ENCODE results near the gene PCDHA4.

The PCDHA4 gene

DNA sequence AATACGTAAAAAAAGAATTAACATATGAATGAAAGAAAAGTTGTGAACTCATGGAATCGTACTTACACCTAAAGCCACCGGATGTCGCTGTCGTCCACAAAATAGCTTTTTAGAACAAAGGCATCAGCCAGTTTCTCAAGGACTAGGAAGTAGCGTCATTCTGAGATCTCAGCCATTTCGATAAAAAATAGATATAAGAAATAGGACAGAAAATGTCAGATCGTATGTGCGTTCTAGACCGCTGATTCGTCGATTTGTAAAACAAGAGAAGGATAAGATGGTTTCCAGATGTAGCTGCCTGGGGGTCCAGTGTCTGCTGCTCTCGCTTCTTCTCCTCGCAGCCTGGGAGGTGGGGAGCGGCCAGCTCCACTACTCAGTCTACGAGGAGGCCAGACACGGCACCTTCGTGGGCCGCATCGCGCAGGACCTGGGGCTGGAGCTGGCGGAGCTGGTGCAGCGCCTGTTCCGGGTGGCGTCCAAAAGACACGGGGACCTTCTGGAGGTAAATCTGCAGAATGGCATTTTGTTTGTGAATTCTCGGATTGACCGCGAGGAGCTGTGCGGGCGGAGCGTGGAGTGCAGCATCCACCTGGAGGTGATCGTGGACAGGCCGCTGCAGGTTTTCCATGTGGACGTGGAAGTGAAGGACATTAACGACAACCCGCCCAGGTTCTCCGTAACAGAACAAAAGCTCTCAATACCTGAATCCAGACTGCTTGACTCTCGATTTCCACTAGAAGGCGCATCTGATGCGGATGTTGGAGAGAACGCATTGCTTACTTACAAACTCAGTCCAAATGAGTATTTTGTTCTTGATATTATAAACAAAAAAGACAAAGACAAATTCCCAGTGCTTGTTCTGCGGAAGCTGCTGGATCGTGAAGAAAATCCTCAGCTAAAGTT lies 49.2 kb downstream of the PCDHA4 start, which contains the start of gene PCDHA10:
PCDHA10 (plus strand) TSS at position 126 of the 903 bp plus-strand sequence; CDS start at position 278, 152 bp downstream.
- DNase-seq (ENCODE audit: low spot score): no peak

DNA sequence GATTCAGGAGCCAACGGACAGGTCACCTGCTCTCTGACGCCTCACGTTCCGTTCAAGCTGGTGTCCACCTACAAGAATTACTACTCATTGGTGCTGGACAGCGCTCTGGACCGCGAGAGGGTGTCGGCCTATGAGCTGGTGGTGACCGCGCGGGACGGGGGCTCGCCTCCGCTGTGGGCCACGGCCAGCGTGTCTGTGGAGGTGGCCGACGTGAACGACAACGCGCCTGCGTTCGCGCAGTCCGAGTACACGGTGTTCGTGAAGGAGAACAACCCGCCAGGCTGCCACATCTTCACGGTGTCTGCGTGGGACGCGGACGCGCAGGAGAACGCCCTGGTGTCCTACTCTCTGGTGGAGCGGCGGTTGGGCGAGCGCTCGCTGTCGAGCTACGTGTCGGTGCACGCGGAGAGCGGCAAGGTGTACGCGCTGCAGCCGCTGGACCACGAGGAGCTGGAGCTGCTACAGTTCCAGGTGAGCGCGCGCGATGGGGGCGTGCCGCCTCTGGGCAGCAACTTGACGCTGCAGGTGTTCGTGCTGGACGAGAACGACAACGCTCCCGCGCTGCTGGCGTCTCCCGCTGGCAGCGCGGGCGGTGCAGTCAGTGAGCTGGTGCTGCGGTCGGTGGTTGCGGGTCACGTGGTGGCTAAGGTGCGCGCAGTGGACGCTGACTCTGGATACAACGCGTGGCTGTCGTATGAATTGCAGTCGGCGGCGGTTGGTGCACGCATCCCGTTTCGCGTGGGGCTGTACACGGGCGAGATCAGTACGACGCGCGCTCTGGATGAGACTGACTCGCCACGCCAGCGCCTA lies 50.5 kb downstream of the PCDHA4 start:
- no peak for DNase-seq (ENCODE audit: low spot score)

DNA sequence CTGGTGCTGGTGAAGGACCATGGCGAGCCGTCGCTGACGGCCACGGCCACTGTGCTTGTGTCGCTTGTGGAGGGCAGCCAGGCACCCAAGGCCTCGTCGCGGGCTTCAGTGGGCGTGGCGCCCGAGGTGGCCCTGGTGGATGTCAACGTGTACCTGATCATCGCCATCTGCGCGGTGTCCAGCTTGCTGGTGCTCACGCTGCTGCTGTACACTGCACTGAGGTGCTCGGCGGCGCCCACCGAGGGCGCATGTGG lies 51.0 kb downstream of the PCDHA4 start:
- DNase-seq (ENCODE audit: low spot score): no peak

DNA sequence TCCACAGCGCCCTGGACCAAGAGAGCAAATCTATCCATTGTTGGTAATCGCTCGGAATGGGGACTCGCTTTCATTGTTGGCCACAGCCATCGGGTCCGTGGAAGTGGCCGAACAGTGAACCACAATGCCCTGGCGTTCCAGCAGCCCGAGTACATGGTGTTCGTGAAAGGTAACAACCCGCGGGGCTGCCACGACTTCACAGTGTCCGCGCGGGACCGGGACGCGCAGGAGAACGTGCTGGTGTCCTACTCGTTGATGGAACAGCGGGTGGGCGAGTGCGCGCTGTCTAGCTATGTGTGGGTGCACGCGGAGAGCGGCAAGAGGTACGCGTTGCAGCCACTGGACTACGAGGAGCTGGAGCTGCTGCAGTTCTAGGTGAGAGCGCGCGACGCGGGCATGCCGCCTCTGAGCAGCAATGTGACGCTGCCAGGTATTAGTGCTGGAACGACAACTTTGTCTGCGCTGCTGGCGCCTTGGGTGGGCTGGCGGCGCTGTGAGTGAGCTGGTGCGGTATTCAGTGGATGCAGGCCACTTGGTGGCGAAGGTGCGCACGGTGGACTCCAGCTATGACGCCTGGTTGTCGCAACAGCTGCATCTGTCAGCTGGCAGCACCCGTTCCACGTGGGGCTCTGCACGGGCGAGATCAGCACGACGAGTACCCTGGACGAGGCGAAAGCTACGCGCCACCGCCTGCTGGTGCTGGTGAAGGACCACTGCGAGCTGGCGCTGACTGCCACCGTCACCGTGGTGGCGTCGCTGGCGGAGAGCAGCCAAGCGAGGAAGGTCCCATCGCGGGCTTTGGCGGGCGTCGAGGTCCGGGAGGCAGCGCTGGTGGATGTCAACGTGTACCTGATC lies 55.8 kb downstream of the PCDHA4 start:
- no peak for DNase-seq (ENCODE audit: low spot score)
